ENCODE data around the gene LEP.
"Not testable (repeated sequence)": the region's sequence is repeated elsewhere in the genome, so short reads cannot be mapped to it uniquely, and the experiment has no call there.

LEP gene

GRCh38 chr7:128268233-128268632 lies 27.2 kb downstream of the LEP start:
- H3K27ac ChIP-seq = no peak overlapping the region
- DNase-seq (ENCODE audit: low read depth, low spot score) = no peak

GRCh38 chr7:128270826-128271272 lies 29.8 kb downstream of the LEP start:
- DNase-seq (ENCODE audit: low read depth, low spot score) = no peak
- no peak overlapping the region for H3K27ac ChIP-seq

- no peak overlapping the region for H3K27ac ChIP-seq
- DNase-seq (ENCODE audit: low read depth, low spot score) = no peak
Observed at GRCh38 chr7:128271471-128271941, 30.4 kb downstream of the LEP start.

- no peak for DNase-seq (ENCODE audit: low read depth, low spot score)
- H3K27ac ChIP-seq = no peak overlapping the region
Observed at GRCh38 chr7:128271942-128272481, 30.9 kb downstream of the LEP start.

- no peak for DNase-seq (ENCODE audit: low read depth, low spot score)
- H3K27ac ChIP-seq = no peak overlapping the region
Observed at GRCh38 chr7:128274246-128274883, 33.3 kb downstream of the LEP start.

- no peak for DNase-seq (ENCODE audit: low read depth, low spot score)
- H3K27ac ChIP-seq = no peak overlapping the region
Observed at GRCh38 chr7:128274884-128275603, 34.0 kb downstream of the LEP start.

GRCh38 chr7:128275681-128276080 lies 34.6 kb downstream of the LEP start:
- no peak for DNase-seq (ENCODE audit: low read depth, low spot score)
- no peak overlapping the region for H3K27ac ChIP-seq

GRCh38 chr7:128278366-128278765 lies 37.3 kb downstream of the LEP start:
- H3K27ac ChIP-seq = no peak overlapping the region
- no peak for DNase-seq (ENCODE audit: low read depth, low spot score)

- DNase-seq (ENCODE audit: low read depth, low spot score) = no peak
- H3K27ac ChIP-seq = no peak overlapping the region
Observed at GRCh38 chr7:128279124-128279713, 38.1 kb downstream of the LEP start.

- not testable (repeated sequence) for DNase-seq (ENCODE audit: low read depth, low spot score); H3K27ac ChIP-seq
Observed at GRCh38 chr7:128280451-128280850, 39.4 kb downstream of the LEP start.

GRCh38 chr7:128281605-128282380 lies 40.7 kb downstream of the LEP start:
- no peak for DNase-seq (ENCODE audit: low read depth, low spot score)
- no peak overlapping the region for H3K27ac ChIP-seq

GRCh38 chr7:128284102-128284501 lies 43.0 kb downstream of the LEP start:
- no peak for DNase-seq (ENCODE audit: low read depth, low spot score)
- no peak overlapping the region for H3K27ac ChIP-seq

GRCh38 chr7:128287556-128287955 lies 46.5 kb downstream of the LEP start:
- H3K27ac ChIP-seq = no peak overlapping the region
- DNase-seq (ENCODE audit: low read depth, low spot score) = no peak

- not testable (repeated sequence) for DNase-seq (ENCODE audit: low read depth, low spot score); H3K27ac ChIP-seq
Observed at GRCh38 chr7:128298004-128298403, 56.9 kb downstream of the LEP start.

- DNase-seq (ENCODE audit: low read depth, low spot score) = no peak
Observed at GRCh38 chr7:128299109-128299607, 58.1 kb downstream of the LEP start.

GRCh38 chr7:128302139-128302538 lies 61.1 kb downstream of the LEP start:
- H3K27ac ChIP-seq = no peak overlapping the region
- DNase-seq (ENCODE audit: low read depth, low spot score) = no peak

More at GRCh38 chr7:128299109-128299607, 58.1 kb downstream of the LEP start:
- H3K27ac ChIP-seq = no peak overlapping the region

- DNase-seq (ENCODE audit: low read depth, low spot score) = no peak
- no peak overlapping the region for H3K27ac ChIP-seq
Observed at GRCh38 chr7:128303133-128303532, 62.1 kb downstream of the LEP start.

GRCh38 chr7:128303643-128304042 lies 62.6 kb downstream of the LEP start:
- DNase-seq (ENCODE audit: low read depth, low spot score) = no peak
- H3K27ac ChIP-seq = peak overlapping the region; percentile 31

GRCh38 chr7:128304212-128304611 lies 63.1 kb downstream of the LEP start:
- H3K27ac ChIP-seq = peak overlapping the region; percentile 31
- peak; percentile 6 for DNase-seq (ENCODE audit: low read depth, low spot score)

- DNase-seq (ENCODE audit: low read depth, low spot score) = no peak
- H3K27ac ChIP-seq = no peak overlapping the region
Observed at GRCh38 chr7:128307061-128307460, 66.0 kb downstream of the LEP start.
